MM.1S (cell line): ENCODE results near the gene KCNQ1.

Experiments
- DNase-seq: peaks from one replicate; pipeline ENCODE4 v3.0.0-alpha.2; 2015
- H2AFZ ChIP-seq: fragments of 300-600 bp; sonication (generic); 2 replicates; pipeline ENCODE4 v1.6.0; 2016; ENCODE audit warnings: antibody characterized with exemption, low read length
- H3F3A ChIP-seq: fragments of 300-600 bp; sonication (generic); 2 replicates; pipeline ENCODE4 v1.6.1; 2016; ENCODE audit warnings: mild to moderate bottlenecking, antibody characterized with exemption, low read length, moderate library complexity, mixed read lengths; ENCODE audit not compliant: insufficient read depth
- H3K27ac ChIP-seq: fragments of 300-600 bp; sonication (generic); 2 replicates; pipeline ENCODE4 v1.5.1; 2016; ENCODE audit warnings: mild to moderate bottlenecking, low read length
- H3K27me3 ChIP-seq: fragments of 300-600 bp; sonication (generic); replicated peaks from 2 replicates; pipeline ENCODE4 v1.6.0; 2016; ENCODE audit warnings: low read length; ENCODE audit not compliant: insufficient read depth
- H3K36me3 ChIP-seq: fragments of 300-600 bp; sonication (generic); replicated peaks from 2 replicates; pipeline ENCODE4 v1.6.1; 2016; ENCODE audit warnings: mild to moderate bottlenecking, low read length, mixed read lengths; ENCODE audit not compliant: insufficient read depth
- H3K4me1 ChIP-seq: fragments of 300-600 bp; sonication (generic); 2 replicates; pipeline ENCODE4 v1.6.1; 2016; ENCODE audit warnings: low read length, mixed read lengths
- H3K4me2 ChIP-seq: fragments of 300-600 bp; sonication (generic); 2 replicates; pipeline ENCODE4 v1.6.0; 2016; ENCODE audit warnings: low read depth, low read length
- H3K4me3 ChIP-seq: fragments of 300-600 bp; sonication (generic); 2 replicates; pipeline ENCODE4 v1.5.1; 2016; ENCODE audit warnings: low read length, mixed read lengths
- H3K79me2 ChIP-seq: fragments of 300-600 bp; sonication (generic); 2 replicates; pipeline ENCODE4 v1.6.1; 2016; ENCODE audit warnings: mixed run types, low read length, mixed read lengths
- H3K9ac ChIP-seq: fragments of 300-600 bp; sonication (generic); 2 replicates; pipeline ENCODE4 v1.6.1; 2016; ENCODE audit warnings: low read length, mixed read lengths
- H3K9me2 ChIP-seq: fragments of 300-600 bp; sonication (generic); replicated peaks from 2 replicates; pipeline ENCODE4 v1.6.1; 2016; ENCODE audit warnings: mild to moderate bottlenecking, low read length, mixed read lengths; ENCODE audit not compliant: insufficient read depth
- H3K9me3 ChIP-seq: fragments of 300-600 bp; sonication (generic); replicated peaks from 2 replicates; pipeline ENCODE4 v1.6.1; 2016; ENCODE audit warnings: mild to moderate bottlenecking, low read length, mixed read lengths; ENCODE audit not compliant: insufficient read depth
- H4K20me1 ChIP-seq: fragments of 300-600 bp; sonication (generic); 2 replicates; pipeline ENCODE4 v1.6.1; 2016; ENCODE audit warnings: mild to moderate bottlenecking, low read length, moderate library complexity, mixed read lengths; ENCODE audit not compliant: insufficient read depth
- EZH2 ChIP-seq: fragments of 300-600 bp; sonication (generic); optimal IDR thresholded peaks from 2 replicates; pipeline ENCODE3; 2017; ENCODE audit warnings: low read depth, mild to moderate bottlenecking, antibody characterized with exemption, low read length, mixed read lengths
- EZH2phosphoT487 ChIP-seq: fragments of 300-600 bp; sonication (generic); IDR thresholded peaks from 2 replicates; pipeline ENCODE4 v1.6.1; 2018; ENCODE audit warnings: antibody characterized with exemption, low read length
- TF ChIP-seq, protein P1 (sequence below): fragments of 300-600 bp; sonication (generic); IDR thresholded peaks from 2 replicates; pipeline ENCODE4 v1.5.1; 2016; ENCODE audit warnings: antibody characterized with exemption, low read length, mixed read lengths

KCNQ1 gene

DNA sequence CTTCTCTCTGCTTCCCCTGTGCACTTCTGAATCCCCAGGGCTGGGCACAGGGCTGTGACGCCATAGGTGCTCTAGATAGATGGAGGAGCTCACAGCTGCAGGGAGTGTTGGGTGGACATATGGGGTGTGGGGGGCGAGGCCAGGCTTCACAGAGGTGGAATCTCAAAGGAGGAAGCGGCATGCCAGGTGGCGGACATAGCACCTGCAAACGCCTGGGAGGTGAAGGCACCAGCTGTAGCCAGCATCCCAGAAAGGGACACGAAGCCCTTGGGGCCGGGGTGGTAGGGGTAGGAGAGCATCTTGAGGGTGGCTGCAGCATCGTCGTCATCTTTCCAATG, 269.6 kb downstream of the KCNQ1 start:
- no peak overlapping the region for H3K4me3 ChIP-seq

DNA sequence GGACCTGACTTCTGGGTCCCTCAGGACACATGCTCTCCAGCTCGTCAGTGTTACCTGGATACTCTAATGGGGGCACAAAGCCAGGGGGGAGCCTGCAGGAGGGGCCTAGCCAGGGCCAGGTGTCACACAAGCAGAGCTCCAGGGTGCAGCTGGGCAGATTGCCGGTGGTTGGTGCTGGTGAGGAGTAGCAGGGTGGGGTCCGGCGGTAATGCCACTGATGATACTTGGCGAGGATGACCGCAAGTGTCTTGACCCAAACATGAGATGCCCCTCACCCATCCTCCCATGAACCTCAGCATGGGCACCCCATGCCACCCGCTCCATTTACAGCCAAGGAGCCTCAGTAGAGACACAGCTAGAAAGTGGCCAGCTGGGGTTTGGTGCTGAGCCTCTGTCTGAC, 270.1 kb downstream of the KCNQ1 start:
- Histone ChIP-seq H3K36me3 (no peaks in the 10 kb centered on the region), H4K20me1 (no peaks in the 10 kb centered on the region), H3K4me1 (no peaks in the 10 kb centered on the region), H3K4me3 (no peak overlapping the region), H3F3A (no peaks in the 10 kb centered on the region), H3K9me3 (no peaks in the 10 kb centered on the region), H3K27ac (no peak overlapping the region), H3K27me3 (no peaks in the 10 kb centered on the region), H3K79me2 (no peaks in the 10 kb centered on the region), H2AFZ (no peak overlapping the region), H3K9me2 (no peaks in the 10 kb centered on the region), H3K9ac (no peak overlapping the region), H3K4me2 (no peak overlapping the region)
- no peak for DNase-seq
- TF ChIP-seq, protein P1, sequence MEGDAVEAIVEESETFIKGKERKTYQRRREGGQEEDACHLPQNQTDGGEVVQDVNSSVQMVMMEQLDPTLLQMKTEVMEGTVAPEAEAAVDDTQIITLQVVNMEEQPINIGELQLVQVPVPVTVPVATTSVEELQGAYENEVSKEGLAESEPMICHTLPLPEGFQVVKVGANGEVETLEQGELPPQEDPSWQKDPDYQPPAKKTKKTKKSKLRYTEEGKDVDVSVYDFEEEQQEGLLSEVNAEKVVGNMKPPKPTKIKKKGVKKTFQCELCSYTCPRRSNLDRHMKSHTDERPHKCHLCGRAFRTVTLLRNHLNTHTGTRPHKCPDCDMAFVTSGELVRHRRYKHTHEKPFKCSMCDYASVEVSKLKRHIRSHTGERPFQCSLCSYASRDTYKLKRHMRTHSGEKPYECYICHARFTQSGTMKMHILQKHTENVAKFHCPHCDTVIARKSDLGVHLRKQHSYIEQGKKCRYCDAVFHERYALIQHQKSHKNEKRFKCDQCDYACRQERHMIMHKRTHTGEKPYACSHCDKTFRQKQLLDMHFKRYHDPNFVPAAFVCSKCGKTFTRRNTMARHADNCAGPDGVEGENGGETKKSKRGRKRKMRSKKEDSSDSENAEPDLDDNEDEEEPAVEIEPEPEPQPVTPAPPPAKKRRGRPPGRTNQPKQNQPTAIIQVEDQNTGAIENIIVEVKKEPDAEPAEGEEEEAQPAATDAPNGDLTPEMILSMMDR, result no peak
- TF ChIP-seq EZH2 (no peak), EZH2phosphoT487 (no peak)

More for the DNA sequence above, 269.6 kb downstream of the KCNQ1 start:
- Histone ChIP-seq H3K4me2 (no peak overlapping the region), H3F3A (no peaks in the 10 kb centered on the region), H3K9me3 (no peaks in the 10 kb centered on the region), H3K79me2 (no peaks in the 10 kb centered on the region), H3K4me1 (no peaks in the 10 kb centered on the region), H3K9me2 (no peaks in the 10 kb centered on the region), H4K20me1 (no peaks in the 10 kb centered on the region), H3K27ac (no peak overlapping the region), H2AFZ (no peak overlapping the region), H3K36me3 (no peaks in the 10 kb centered on the region), H3K9ac (no peak overlapping the region), H3K27me3 (no peaks in the 10 kb centered on the region)
- no peak for DNase-seq
- TF ChIP-seq EZH2phosphoT487, result no peak
- TF ChIP-seq, protein P1, result no peak
- no peak for TF ChIP-seq EZH2

DNA sequence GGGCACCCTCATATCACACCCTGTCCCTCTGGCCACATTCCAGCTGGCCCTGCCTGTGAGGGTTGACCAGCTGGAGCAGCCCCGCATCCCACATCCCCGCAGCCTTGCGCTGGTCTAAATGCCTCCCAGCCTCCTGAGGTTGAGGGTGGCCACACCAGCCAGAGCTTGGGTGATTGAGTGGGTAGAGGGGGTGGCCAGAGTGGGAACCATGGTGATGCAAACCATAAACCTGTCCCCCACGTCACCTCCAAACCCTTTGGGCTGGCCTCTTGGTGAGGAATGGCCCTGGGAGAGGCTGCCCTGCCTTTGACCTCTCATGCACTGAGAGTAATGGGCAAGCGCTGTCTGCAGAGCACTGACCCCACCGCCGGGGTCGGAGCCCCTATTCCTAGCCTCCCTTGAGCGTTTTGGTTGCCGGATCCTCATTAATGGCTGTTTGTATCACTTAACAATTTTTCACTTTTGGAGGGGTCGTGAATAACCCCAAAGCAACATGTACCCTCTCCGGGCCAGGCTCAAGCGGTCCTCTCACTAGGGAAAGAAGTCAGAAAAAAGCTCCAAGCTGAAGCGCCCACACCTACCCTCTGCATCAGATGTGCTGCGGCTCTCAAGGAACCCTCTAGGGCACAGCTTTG, 271.0 kb downstream of the KCNQ1 start:
- no peak overlapping the region for H3K4me2 ChIP-seq
- no peaks in the 10 kb centered on the region for H3K27me3 ChIP-seq
- no peaks in the 10 kb centered on the region for H3K9me3 ChIP-seq
- H3K9ac ChIP-seq, result no peak overlapping the region
- no peak overlapping the region for H3K4me3 ChIP-seq
- no peak overlapping the region for H2AFZ ChIP-seq
- no peak overlapping the region for H3K27ac ChIP-seq
- no peaks in the 10 kb centered on the region for H3F3A ChIP-seq
- DNase-seq, result no peak
- TF ChIP-seq EZH2phosphoT487 (no peak), EZH2 (no peak)
- TF ChIP-seq, protein P1, result no peak
- no peaks in the 10 kb centered on the region for H4K20me1 ChIP-seq
- H3K9me2 ChIP-seq, result no peaks in the 10 kb centered on the region
- no peaks in the 10 kb centered on the region for H3K79me2 ChIP-seq
- H3K36me3 ChIP-seq, result no peaks in the 10 kb centered on the region
- no peaks in the 10 kb centered on the region for H3K4me1 ChIP-seq
